Adrenal gland (tissue), 12 donors: ENCODE measurements around the gene BBX. TPM values are rescaled to one million over a fixed set of nuclear protein-coding genes. Genes with fewer than 3 reads are reported as not detected.

Experiments used
- DNase-seq, 7 donors: peaks; one replicate each; pipeline ENCODE4 v3.0.0-alpha.2; 2019 to 2020
- H3K27ac ChIP-seq, 5 donors: fragments of 200-600 bp; sonication (generic) in 4 of 5; 1 replicate in 3 of 5; 2 replicates in 2 of 5; pipeline versions ENCODE4 v1.5.1 to v1.8.0; 2016 to 2020; ENCODE audit warnings: mild to moderate bottlenecking in 1 of 5
- H3K27me3 ChIP-seq: fragments of 200-600 bp; 2 replicates; pipeline ENCODE4 v1.8.0; 2021
- H3K36me3 ChIP-seq, 2 donors: fragments of 200-600 bp; replicated peaks in 1 of 2; 1 replicate in 1 of 2; 2 replicates in 1 of 2; pipeline versions ENCODE4 v1.5.1 to v1.8.0; 2018 to 2022
- H3K4me1 ChIP-seq, 2 donors: fragments of 200-600 bp; replicated peaks in 1 of 2; 1 replicate in 1 of 2; 2 replicates in 1 of 2; pipeline versions ENCODE4 v1.5.1 to v1.8.0; 2018 to 2021
- H3K4me3 ChIP-seq, 4 donors: fragments of 200-600 bp; sonication (generic) in 3 of 4; one replicate each; pipeline ENCODE4 v1.5.1; 2016 to 2018
- H3K9me3 ChIP-seq, 3 donors: fragments of 200-600 bp; sonication (generic) in 1 of 3; replicated peaks in 1 of 3; 1 replicate in 2 of 3; 2 replicates in 1 of 3; pipeline versions ENCODE4 v1.5.1 to v1.8.0; 2016 to 2021
- CTCF ChIP-seq, 6 experiments: fragments of 450-650 bp in 4 of 6; fragments of 200-600 bp in 2 of 6; sonication (generic) in 1 of 6; IDR thresholded peaks; 1 replicate in 5 of 6; 2 replicates in 1 of 6; pipeline versions ENCODE4 v1.5.1 to v1.8.0; 2016 to 2021; ENCODE audit warnings: antibody characterized with exemption in 6 of 6, mild to moderate bottlenecking in 2 of 6, moderate library complexity in 1 of 6
- POLR2A ChIP-seq, 2 donors: fragments of 450-650 bp; IDR thresholded peaks; one replicate each; pipeline ENCODE4 v1.6.1; 2017; ENCODE audit warnings: antibody characterized with exemption in 2 of 2, mild to moderate bottlenecking in 2 of 2, moderate library complexity in 1 of 2
- WGBS, 4 donors: extraction: QIAGEN DNeasy Blood & Tissue Kit in 2 of 4; methylation state at CpG; one replicate each; pipeline versions ENCODE4 v1.1.5 to v1.1.7; 2013 to 2017; 5-methylcytosine and 5-hydroxymethylcytosine counted together
- intact Hi-C, 2 donors: fragments of 100-400 bp; cut with DNase I; formaldehyde crosslinking; loops; one replicate each; pipeline versions ENCODE4 v1.14.1 to v1.15.0; 2022 to 2023
- polyA plus RNA-seq, 3 donors: library from polyadenylated mRNA; stranded (reverse); fragments of 200-250 nt in 2 of 3; fragments of 350-450 nt in 1 of 3; fragmentation: Illumina TruSeq in 1 of 3; extraction: RNeasy Lipid Tissue Mini Kit (QIAGEN cat#74804) in 1 of 3; gene quantifications; one replicate each; pipeline ENCODE4 v1.2.3, GENCODE V29; 2013 to 2014
- total RNA-seq, 9 donors: library from RNA; depleted of rRNA in 4 of 9; stranded (reverse); fragments of >200 nt in 4 of 9; fragments of 120-200 nt in 1 of 9; fragmentation: NEBNext Ultra II Directional in 1 of 9; extraction: Animal tissue kit (Norgen Biotek cat#: 25700) in 1 of 9; gene quantifications; one replicate each; pipeline versions ENCODE4 v1.1.0 to v1.2.4, GENCODE V29; 2013 to 2023
- donor health status: healthy with polysubstance abuse.
- donor health status: Bipolar disorder and iron deficiency.
- donor health status: DM: yes; HTN: yes; CAD: no.
- donor health status: DM: no; HTN: no; CAD: no.
- donor health status: DM: no; HTN: no; CAD: no.
- donor health status: DM: yes; HTN: yes; CAD: no.

BBX gene
- total and polyA plus RNA-seq, 12 donors: 12.8 to 208 (median 116) TPM

GRCh38 chr3:107525644-107526305 is 3.0 kb downstream of the BBX start:
- intact Hi-C loops: no loop called here
- 1 to 5% (median 1%) methylated on average over 14 to 28 of the region's 28 CpGs for WGBS, 4 donors
- peaks cover 10 to 36% of the 10 kb centered on the region in 2 donors for H3K4me1 ChIP-seq
- peak overlapping the region in 3 of 5 donors; percentile 92 to 94 (median 94) for H3K27ac ChIP-seq
- H3K9me3 ChIP-seq: no peaks in the 10 kb centered on the region
- no peaks in the 10 kb centered on the region for H3K36me3 ChIP-seq
- DNase-seq: peak in 6 of 7 donors; percentile 8 to 58 (median 32)
- H3K4me3 ChIP-seq: peak overlapping the region in 3 of 4 donors; percentile 6 to 93 (median 91)
- TF ChIP-seq CTCF (IDR thresholded peaks at IDR 0.05): no peak
- TF ChIP-seq POLR2A (IDR thresholded peaks at IDR 0.05): no peak
- no peaks in the 10 kb centered on the region for H3K27me3 ChIP-seq

GRCh38 chr3:107531917-107532469 is 9.2 kb downstream of the BBX start:
- Histone ChIP-seq H3K36me3 (no peaks in the 10 kb centered on the region), H3K4me1 (peaks cover 0 to 19% of the 10 kb centered on the region in 2 donors), H3K4me3 (no peak overlapping the region), H3K27ac (no peak overlapping the region), H3K9me3 (no peaks in the 10 kb centered on the region), H3K27me3 (no peaks in the 10 kb centered on the region)
- DNase-seq: no peak
- no peak for TF ChIP-seq CTCF (IDR thresholded peaks at IDR 0.05)
- 92 to 98% (median 94%) methylated on average over 9 of the region's 9 CpGs for WGBS, 4 donors
- intact Hi-C loops: no loop called here

- intact Hi-C loops: no loop called here
Observed at GRCh38 chr3:107540857-107541256, 18.1 kb downstream of the BBX start.

GRCh38 chr3:107542665-107543064 is 19.9 kb downstream of the BBX start:
- H3K36me3 ChIP-seq: no peaks in the 10 kb centered on the region
- 41 to 54% (median 50%) methylated on average over 2 of the region's 2 CpGs for WGBS, 4 donors

More at GRCh38 chr3:107540857-107541256, 18.1 kb downstream of the BBX start:
- H3K4me1 ChIP-seq: peaks cover 4 to 6% of the 10 kb centered on the region in 2 donors
- H3K27me3 ChIP-seq: no peaks in the 10 kb centered on the region
- no peaks in the 10 kb centered on the region for H3K36me3 ChIP-seq
- WGBS, 4 donors: 87 to 91% (median 89%) methylated on average over 3 of the region's 3 CpGs
- no peaks in the 10 kb centered on the region for H3K9me3 ChIP-seq
- no peak for TF ChIP-seq POLR2A (IDR thresholded peaks at IDR 0.05)
- TF ChIP-seq CTCF (IDR thresholded peaks at IDR 0.05): no peak
- no peak overlapping the region for H3K27ac ChIP-seq
- no peak for DNase-seq
- no peak overlapping the region for H3K4me3 ChIP-seq

More at GRCh38 chr3:107542665-107543064, 19.9 kb downstream of the BBX start:
- TF ChIP-seq CTCF (IDR thresholded peaks at IDR 0.05) (no peak), POLR2A (IDR thresholded peaks at IDR 0.05) (no peak)
- peak in 2 of 7 donors; percentile 26 to 37 for DNase-seq
- H3K4me1 ChIP-seq: peaks cover 4 to 10% of the 10 kb centered on the region in 2 donors
- no peaks in the 10 kb centered on the region for H3K9me3 ChIP-seq
- intact Hi-C loops: no loop called here
- no peaks in the 10 kb centered on the region for H3K27me3 ChIP-seq
- no peak overlapping the region for H3K27ac ChIP-seq
- H3K4me3 ChIP-seq: no peak overlapping the region
